ENCODE results near the gene UNG.

DNA sequence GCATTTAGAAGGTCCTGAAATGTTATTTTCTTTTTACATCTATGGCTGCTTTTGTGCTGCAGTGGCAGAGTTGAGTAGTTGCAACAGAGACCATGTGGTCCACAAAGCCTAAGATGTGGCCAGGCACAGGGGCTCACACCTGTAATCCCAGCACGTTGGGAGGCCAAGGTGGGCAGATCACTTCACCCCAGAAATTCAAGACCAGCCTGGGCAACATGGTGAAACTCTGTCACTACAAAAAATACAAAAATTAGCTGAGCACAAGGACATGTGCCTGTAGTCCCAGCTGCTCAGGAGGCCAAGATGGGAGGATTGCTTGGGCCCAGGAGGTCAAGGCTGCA, 31.6 kb upstream of the UNG start:
- TF ChIP-seq, protein P1, sequence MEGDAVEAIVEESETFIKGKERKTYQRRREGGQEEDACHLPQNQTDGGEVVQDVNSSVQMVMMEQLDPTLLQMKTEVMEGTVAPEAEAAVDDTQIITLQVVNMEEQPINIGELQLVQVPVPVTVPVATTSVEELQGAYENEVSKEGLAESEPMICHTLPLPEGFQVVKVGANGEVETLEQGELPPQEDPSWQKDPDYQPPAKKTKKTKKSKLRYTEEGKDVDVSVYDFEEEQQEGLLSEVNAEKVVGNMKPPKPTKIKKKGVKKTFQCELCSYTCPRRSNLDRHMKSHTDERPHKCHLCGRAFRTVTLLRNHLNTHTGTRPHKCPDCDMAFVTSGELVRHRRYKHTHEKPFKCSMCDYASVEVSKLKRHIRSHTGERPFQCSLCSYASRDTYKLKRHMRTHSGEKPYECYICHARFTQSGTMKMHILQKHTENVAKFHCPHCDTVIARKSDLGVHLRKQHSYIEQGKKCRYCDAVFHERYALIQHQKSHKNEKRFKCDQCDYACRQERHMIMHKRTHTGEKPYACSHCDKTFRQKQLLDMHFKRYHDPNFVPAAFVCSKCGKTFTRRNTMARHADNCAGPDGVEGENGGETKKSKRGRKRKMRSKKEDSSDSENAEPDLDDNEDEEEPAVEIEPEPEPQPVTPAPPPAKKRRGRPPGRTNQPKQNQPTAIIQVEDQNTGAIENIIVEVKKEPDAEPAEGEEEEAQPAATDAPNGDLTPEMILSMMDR (IDR thresholded peaks at IDR 0.05), result no peak
- no peak for TF ChIP-seq POLR2A (IDR thresholded peaks at IDR 0.05)
